Activated CD4-positive, alpha-beta T cell treated with anti-CD3 and anti-CD28 coated beads, Interleukin-2, Interleukin-6, amounts not matched to agents 100 ng/mL and 50 ng/mL, durations not matched to agents 16 hours and 8 hours (primary cell): ENCODE data around the gene PIEZO2.
"Not testable (repeated sequence)": the region's sequence is repeated elsewhere in the genome, so short reads cannot be mapped to it uniquely, and the experiment has no call there.

Source experiments
- DNase-seq: peaks from one replicate; pipeline ENCODE4 v3.0.0-alpha.2; 2020

Gene PIEZO2

DNA sequence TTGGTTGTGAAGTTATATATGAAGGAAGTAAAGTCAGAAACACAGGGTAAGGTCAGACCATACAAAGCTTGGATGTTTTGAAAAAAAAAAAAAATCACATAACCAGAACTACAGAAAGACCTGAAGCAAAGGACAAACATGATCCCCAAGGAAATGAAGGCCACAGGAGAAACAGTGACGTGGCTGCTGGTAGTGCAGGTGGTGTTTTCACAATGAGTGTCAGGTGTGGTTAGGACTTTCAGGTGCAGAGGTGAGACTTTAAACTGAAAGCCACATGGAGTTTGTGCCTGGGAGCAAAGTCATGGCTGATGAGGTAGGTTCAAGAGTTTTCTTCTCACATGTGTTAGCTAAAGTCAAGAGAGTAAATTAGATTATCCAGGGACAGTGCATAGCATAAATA, 270.7 kb downstream of the PIEZO2 start:
- DNase-seq, result peak; percentile 11

DNA sequence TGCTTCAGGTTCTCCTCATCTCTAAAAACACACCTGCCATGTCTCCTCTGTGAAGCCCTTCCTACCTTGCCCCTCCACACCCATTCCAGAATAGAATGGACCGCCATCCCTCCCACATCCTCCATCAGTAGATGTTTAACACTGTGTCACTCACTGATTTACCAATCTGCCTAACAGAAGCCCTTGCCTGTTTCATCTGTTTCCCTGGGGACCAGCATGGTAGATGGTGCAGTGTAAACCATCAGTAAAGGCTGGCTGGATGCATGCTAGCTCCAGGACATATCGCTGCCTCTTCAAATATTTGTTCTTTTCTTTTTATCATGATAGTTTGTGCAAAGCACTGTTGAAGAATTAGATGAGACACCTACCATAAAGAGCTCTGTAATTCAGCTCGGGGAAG, 271.4 kb downstream of the PIEZO2 start:
- DNase-seq, result no peak

DNA sequence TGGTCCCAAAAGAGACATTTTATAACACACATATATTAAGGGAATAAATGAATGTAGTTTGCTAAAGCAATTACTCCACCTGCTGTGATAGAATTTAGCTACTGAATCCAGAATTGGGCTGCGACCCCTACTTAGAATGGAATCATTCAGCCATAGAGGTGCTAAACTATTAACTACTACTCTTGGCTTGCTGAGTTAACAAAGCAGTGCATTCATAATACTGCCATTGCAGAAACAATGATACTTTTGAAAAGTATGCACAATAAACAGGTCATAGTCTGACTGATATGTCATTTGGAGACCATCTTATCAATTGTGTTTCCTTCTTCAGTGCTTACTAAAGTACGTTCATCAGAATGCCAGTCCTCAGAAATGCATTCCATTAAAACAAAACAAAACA, 273.6 kb downstream of the PIEZO2 start:
- DNase-seq, result no peak

DNA sequence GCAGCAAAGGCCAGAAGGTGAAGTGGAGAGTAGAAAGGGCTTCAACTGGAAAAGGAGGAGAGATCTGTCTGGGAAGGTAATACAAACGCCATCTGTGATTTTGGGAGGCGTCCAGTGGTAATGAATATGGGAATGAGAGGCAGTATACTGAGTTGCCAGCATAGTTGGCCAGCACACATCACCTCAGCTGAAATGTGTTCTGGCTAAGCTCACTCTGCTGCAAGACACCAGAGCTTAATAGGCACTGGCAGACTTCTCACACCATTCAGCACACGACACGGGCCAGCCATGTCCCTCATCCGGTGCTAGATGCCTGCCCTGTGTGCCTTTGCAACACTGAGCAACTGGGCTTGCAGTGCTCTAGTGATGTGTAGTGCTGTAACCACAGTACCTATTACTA, 277.1 kb downstream of the PIEZO2 start:
- no peak for DNase-seq

DNA sequence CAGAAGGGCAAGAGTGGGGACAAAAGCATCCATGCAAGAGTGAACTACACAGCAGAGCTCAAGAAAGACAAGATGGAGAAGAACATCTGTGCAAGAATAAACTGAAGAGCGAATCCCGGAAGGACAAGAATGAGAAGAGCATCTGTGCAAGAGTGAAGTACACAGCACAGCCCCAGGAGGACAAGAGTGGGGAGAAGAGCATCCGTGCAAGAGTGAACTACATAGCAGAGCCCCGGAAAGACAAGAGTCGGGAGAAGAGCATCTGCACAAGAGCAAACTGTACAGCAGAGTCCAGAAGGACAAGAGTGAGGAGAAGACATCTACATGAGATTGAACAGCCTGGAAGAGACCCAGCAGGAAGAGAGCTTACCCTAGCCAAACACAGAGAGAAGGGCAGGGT, 284.6 kb downstream of the PIEZO2 start:
- no peak for DNase-seq

DNA sequence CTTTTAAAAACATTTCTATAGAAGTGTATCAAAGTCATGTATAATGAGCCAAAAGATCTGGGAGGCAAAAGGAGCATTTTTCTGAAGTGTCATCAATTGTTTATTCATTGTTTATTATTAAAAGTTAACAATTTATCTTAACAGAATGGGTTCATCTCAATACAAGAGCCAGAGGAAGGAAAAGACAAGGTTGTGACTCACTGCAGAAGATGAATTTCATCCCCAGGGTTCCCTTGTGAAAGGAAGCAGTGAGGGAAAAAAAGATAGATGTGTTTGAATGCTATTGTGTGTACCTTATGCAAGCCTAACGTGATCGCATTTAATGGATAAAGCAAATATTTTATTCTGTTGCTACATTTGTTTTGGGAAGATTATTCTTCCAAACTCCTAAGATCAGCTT, 286.3 kb downstream of the PIEZO2 start:
- no peak for DNase-seq

DNA sequence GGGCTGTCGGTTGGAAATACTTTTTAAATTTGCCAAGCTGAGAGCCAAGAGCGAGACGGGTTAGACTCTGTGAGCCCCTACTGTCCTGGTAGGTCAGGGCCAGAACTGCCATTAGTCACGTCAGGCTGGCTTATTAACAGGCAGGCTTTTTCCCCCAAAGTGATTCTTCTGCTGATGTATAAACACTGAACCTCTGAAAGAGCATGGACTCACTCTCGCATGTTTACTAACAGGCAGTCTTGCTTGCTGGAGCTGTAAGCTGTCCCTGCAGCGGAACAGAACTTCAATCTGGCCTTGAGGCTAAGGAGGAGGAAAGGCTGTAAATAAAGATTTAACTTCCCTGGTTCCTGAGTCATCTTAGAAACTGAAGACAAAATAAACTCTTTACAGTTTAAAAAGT, 288.4 kb downstream of the PIEZO2 start:
- no peak for DNase-seq

DNA sequence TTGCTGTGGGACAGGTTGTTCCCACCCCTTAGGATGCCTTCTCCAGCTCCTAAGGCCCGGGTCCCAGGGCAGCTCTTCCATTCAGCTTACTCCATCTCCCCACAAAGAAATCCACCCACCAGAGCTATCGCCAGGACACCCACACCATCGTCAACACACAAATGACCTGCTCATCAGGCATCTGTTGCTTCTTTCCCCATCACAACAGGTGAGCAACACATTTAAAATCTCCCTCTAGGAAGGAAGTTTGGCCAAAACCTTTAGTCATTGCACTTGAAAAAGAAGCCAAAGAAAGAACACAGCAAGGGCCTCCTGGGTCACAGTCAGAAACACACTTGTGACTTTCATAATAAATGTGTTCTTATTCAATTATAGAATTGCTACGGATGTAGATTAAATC, 289.0 kb downstream of the PIEZO2 start:
- DNase-seq, result no peak

DNA sequence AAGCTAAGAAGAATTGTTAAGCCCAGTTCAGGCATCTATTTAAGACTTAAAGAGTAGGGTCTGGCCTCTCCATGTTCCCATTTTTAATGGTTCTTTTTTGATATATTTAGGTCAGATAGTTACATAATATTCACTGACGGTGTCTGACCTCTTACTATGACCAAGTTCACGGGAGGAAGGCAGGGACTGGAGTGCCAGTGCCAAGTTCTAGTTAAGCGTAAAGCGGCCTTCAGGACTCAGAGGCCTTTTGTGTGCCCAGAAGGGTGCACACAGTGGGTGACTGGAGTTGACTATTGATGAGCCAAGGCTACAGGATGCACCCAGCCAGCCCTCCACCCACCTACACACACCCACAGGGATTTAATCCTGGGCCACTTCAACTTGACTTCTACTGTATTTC, 290.9 kb downstream of the PIEZO2 start:
- no peak for DNase-seq

DNA sequence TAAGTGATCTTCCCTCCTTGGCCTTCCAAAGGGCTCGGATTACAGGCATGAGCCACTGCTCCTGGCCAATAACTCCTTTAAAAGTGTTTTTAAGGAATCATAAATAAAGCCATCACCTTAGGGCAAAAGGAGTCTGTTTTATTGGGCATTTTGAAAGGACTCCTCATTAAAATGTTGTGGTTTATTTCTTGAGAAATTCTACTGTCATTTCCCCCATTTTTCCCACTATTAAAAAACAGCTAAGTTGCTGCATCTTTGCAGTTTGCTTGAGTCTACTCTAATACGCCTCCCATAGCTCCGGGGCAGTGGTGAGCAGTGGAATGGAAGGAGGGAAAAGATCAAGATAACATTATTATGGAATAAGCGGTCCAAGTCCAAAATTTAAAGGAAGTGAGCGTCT, 293.2 kb downstream of the PIEZO2 start:
- no peak for DNase-seq

DNA sequence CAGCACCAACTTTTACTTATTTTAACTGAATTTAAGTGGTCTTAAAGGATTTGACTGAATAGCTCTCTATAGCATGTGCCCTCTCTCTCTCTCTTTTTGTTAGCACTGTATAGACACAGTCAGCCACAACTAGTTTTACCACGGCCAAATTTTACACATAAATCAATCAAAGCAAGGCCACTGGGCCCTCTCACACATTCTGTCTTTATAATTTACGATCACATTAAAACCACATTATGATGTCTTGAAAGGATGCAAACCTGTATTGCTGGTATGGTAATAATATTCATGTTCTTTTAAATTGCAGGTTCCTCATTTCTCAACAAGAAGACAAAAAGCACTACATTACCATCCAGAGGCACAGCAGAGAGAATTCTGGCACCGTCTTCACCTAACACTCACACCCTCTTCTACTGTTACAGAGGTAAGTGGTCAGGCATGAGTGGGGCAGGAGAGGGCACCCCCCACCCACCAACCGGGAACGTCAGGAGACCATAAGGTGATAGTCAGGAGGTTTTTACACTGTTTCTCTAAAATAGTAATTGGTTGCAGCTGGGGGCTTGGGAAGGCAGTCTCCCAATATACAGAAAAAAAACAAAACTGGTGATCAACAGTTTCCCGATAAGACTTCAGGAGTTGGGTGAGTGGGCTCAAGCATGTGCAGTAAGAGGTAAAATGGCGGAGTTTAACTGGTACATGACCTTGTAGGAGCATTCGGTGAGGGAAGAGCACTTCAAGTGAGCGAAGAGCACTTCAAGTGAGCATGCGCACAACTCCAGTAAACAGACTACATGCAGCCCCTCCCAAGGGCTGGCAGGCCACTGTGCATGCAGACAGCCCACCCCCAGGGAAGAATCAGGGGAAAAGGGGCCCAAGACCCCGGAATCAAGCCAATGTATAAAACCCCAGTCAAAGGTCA, 296.7 kb downstream of the PIEZO2 start:
- DNase-seq, result no peak

DNA sequence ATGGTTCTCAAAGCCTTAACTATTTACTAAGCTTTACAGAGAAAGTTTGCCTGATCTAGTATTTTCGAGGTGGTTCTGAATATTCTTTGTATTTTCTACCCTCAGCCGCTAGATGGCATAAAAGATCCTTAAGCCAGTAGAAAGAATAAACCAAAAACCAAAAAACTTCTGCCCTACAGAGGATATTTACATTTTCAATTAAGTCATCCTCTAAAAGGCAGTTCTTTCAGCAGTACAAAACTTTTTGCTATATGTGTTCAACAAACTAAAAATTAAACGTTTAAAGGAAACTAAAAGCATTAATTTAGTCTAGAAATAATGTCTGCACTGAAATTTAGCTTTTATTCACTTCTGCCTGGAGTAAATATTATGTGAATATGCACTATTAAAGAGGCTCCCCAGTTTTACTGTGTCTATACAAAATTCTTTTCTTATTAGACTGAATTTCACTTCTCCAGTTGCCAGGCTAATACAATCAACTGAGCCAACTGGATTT, 297.5 kb downstream of the PIEZO2 start:
- DNase-seq, result peak; percentile 53

DNA sequence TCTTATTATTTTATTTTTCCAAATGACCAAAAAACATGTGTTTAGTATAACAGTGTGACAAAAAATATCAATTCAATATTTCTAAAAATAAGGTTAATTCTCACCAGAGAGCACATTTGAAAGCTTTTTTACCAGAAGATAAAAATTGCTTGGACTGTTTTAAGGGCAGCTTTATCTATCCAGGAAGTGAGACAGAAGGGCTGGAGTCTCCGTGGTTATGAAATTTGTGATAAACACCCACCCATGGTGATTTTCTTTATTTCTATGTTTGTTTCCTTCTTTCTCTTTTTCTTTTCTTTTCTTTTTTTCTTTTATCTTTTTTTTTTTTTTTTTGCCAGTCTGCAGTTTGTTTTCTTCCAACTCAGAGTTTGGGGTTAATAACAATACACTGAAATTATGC, 298.5 kb downstream of the PIEZO2 start:
- DNase-seq, result no peak

DNA sequence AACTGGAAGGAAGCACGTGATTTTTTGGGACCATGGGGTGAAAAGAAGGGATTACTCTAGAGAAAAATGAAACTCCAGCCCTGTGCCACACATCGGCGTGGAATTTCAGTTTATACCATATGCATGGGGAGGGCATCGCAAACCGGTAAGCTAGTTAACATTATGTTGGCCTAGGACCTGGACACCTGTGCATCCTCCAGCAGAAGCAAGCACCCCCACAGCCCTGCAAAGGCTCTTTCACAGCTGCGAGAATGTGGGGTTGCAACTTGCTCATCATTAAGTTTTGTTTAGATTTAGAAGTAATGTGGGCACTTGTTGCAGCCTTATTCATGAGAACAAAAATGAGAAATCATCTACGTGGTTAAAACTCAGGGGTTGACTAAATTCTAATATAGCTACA, 299.2 kb downstream of the PIEZO2 start:
- no peak for DNase-seq

DNA sequence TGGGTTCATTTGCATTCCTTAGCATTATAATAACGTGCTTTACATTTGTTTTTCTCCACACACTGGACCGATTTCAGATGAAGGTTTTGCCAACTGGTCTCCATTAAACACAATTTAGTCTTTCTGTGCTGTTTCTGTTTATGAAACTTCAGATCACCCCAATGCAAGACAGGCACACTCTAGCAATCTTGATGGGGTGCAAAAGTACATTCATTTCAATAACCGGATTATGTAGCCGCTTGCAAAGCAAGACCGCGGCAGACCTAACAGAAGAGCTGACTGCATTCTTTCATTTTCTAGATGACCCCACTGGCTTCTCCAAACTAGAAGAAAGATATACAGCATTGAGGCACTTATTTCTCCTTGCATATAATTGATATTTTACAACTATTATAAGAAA, 301.5 kb downstream of the PIEZO2 start:
- DNase-seq, result no peak

DNA sequence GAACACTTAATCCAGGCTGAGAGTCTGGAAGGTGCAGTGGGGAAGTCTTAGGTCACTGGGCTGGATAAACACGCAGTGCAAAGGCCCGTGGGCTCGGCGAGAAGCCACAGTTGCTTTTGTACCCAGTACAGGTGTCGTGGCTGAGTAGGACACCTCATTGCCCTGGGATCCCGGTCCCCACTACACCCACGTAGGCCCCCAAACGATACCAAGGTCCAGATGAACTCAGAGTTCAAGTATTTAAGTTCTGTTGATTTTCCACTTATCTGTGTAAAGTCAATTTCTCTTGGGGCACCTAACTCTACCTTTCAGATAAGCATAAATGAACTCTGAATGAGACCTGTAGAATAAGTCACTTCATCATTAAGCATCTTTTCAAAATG, 302.0 kb downstream of the PIEZO2 start:
- DNase-seq, result no peak

DNA sequence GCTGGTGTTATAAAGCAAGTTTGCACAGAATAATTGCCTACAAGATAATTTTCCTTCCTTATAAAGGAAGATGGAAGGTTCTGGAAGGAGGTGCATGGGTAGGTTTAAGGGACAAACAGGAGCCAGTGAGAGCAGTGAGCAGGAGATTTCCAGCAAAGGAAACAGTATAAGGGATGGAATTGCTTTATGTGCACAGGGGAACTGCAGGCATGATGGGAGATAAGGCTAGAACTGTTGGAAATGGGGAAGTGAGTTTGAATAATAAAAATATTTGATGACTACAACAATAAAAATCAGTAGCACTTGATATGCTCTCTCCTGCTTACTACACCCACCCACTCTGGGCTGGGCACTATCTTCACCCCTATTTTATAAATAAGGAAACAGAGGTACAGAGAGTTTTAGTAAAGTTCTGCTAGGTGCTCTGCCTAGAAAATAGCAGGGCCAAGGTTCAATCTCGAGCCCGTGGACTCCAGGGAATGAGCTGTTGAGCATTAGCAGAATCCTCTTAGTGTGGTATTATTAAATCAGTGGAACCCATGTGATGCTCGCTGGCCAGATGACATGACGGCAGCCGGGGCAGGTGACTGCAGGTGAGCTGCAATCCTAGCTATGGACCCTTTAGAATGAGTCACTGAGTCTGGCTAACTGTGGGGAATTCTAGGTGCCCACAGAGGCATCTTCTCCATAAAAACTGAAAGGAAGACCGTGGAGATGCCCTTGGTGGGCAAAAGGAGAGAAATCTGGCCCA, 302.5 kb downstream of the PIEZO2 start:
- no peak for DNase-seq

DNA sequence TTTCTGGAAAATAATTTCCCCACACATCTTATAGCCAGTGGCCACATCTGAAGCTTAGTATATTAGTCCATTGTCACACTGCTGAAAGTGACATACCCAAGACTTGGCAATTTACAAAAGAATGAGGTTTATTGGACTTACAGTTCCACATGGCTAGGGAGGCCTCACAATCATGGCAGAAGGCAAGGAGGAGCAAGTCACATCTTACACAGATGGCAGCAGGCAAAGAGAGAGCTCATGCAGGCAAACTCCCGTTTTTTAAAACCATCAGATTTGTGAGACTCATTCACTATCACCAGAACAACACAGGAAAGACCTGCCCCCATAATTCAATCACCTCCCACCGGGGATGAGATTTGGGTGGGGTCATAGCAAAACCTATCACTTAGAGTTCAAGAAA, 303.3 kb downstream of the PIEZO2 start:
- not testable (repeated sequence) for DNase-seq

DNA sequence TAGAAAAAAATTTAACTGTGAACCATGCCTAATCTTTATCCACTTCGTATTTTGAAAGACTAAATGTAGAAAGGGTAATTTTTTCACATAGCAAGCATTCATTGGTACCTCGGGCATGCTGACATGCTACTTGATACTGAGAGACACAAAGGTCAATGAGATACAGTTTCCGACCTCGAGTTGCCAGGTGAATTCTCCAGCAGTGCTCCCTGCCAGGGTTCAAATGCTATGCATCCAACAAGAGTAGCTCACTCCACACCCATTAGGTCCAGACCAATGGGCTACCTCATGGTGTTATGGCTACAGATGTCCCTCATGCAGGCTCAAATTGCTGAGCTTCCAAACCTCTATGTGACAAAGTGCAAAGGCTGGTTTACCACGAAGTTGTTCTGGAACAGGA, 305.8 kb downstream of the PIEZO2 start:
- no peak for DNase-seq

DNA sequence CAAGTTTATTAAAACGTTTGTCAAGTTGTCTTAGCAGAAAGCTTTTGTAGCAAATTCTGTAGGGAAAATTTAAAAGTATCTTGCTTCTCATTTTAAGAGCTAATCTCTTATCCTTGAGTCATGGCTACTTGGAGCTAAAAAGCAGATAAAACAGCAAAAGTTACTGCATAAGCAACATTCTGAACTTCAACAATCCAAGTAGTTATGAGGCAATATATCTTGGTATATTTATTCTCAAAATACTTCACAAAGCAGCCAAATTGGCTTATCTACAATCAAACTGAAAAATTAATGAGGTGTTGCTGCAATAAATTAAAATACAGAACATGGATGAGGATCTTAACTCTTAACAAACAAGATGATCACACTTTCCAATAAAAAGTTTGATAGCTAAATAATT, 306.5 kb downstream of the PIEZO2 start:
- no peak for DNase-seq

DNA sequence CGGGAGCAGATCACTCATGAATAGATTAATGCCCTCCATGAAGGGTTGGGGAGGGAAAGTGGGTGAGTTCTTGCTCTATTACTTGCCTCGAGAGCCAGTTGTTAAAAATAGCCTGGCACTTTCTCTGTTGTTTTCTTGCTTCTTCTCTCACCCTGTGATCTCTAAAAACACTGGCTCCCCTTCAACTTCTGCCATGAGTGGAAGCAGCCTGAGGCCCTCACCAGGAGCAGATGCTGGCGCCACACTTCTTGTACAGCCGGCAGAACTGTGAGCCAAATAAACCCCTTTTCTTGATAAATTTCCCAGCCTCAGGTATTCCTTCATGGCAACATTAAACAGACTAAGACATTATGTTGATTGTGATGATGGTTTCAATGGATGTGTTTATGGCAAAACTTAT, 307.0 kb downstream of the PIEZO2 start:
- no peak for DNase-seq

DNA sequence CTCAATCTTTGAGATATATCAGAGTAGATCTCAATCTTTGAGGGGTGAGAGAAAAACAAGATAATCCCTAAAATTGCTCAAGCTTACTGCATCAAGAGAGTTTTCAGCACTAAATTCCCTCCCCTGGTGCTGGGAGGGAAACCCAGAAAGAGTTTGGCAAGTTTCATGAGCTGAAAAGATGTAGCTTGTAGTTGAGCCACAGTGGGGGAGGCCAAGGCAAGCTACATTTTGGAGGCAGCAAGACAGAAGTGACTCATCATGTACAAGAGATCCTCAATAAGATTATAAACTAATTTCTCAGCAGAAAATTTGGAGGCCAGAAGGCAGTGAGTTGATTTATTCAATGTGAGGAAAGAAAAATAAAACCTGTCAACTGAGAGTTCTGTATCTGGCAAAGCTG, 308.2 kb downstream of the PIEZO2 start:
- no peak for DNase-seq

DNA sequence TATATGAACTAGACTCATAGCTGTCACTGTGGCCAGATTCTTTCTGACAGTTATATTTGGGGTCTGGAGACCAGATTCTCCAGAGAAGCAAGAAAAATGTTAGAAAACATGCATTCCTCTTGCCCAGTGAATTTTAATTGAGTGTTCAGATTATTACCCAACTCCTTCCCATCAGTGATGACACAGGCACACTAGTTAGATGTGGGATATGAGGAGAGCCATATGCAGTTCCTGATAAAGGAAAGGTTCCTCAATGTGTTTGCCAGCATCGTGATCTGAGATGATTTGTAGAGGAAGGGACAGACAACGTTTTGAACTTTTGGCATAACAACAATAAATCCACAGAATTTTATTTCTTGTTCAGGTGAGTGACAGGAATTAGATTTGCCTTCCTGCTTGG, 308.6 kb downstream of the PIEZO2 start:
- no peak for DNase-seq

DNA sequence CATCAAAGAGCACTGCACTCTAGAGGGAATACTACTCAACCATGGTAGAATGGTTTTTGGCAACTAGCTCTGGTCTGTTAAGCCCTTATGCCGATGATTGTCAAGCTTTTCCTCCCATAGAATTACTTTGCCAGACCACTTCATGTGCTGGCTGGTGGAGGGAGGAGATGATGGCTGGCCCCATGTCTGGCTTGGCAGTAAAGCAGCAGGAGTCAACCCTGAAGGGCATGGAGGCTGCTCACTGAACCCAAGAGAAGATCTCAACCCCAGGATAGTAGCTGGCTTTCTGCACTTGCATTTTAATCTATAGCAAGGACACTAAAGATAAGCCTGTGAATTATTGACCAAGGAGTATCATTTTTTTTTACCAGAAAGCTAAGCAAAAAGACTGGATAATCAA, 309.9 kb downstream of the PIEZO2 start:
- no peak for DNase-seq
